DND-41 (cell line): Measurements from ENCODE around the gene SPEG.

Experiments used
- EZH2 ChIP-seq: IDR thresholded peaks from 3 replicates; pipeline ENCODE4 v1.6.1; 2012; ENCODE audit warnings: borderline replicate concordance, low read depth, mild to moderate bottlenecking, moderate library complexity, low read length, inconsistent platforms; ENCODE audit not compliant: severe bottlenecking
- TF ChIP-seq, protein P1 (sequence below): IDR thresholded peaks from 2 replicates; pipeline ENCODE4 v1.5.1; 2012; ENCODE audit warnings: borderline replicate concordance, low read length, moderate library complexity, mild to moderate bottlenecking; ENCODE audit not compliant: poor library complexity, severe bottlenecking; ENCODE audit errors: extremely low read depth

DNA sequence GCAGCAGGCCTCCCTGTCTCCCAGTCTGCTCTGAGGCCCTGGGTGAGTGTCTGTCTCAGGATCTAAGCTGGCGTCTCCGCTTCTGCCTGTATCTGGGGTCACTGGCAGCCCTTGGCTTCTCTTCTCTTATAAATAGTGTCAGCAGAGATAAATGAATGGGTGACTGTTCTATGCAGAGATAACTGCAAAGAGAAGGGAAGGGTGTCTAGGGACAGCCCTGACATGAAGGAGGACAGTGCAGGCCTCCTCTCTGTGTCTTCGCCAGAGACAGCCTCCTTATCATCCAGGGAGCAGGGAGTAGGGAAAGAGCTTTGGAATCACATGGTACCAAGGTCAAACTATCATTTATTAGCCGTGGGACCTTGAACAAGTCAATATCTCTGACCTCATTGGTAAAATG lies 35.8 kb downstream of the SPEG start:
- TF ChIP-seq, protein P1, sequence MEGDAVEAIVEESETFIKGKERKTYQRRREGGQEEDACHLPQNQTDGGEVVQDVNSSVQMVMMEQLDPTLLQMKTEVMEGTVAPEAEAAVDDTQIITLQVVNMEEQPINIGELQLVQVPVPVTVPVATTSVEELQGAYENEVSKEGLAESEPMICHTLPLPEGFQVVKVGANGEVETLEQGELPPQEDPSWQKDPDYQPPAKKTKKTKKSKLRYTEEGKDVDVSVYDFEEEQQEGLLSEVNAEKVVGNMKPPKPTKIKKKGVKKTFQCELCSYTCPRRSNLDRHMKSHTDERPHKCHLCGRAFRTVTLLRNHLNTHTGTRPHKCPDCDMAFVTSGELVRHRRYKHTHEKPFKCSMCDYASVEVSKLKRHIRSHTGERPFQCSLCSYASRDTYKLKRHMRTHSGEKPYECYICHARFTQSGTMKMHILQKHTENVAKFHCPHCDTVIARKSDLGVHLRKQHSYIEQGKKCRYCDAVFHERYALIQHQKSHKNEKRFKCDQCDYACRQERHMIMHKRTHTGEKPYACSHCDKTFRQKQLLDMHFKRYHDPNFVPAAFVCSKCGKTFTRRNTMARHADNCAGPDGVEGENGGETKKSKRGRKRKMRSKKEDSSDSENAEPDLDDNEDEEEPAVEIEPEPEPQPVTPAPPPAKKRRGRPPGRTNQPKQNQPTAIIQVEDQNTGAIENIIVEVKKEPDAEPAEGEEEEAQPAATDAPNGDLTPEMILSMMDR = no peak
- no peak for TF ChIP-seq EZH2
